ENCODE measurements around the gene BABAM2.
A peak's percentile ranks its signal among the peaks of the same experiment; 100 is the strongest.
"Not testable (repeated sequence)": the region's sequence is repeated elsewhere in the genome, so short reads cannot be mapped to it uniquely, and the experiment has no call there.

Gene BABAM2

GRCh38 chr2:28250006-28250405, 359.5 kb downstream of the BABAM2 start:
- DNase-seq (ENCODE audit: low read depth in 2 of 2) = peak; percentile 54 to 60

GRCh38 chr2:28251337-28251736, 360.8 kb downstream of the BABAM2 start:
- no peak for DNase-seq (ENCODE audit: low read depth in 2 of 2)

- no peak for DNase-seq (ENCODE audit: low read depth in 2 of 2)
These were observed 361.8 kb downstream of the BABAM2 start for GRCh38 chr2:28252311-28252710.

GRCh38 chr2:28253543-28253942, 363.0 kb downstream of the BABAM2 start:
- DNase-seq (ENCODE audit: low read depth in 2 of 2) = no peak

GRCh38 chr2:28255231-28255630, 364.7 kb downstream of the BABAM2 start:
- not testable (repeated sequence) for DNase-seq (ENCODE audit: low read depth in 2 of 2)

- DNase-seq (ENCODE audit: low read depth in 2 of 2) = no peak
These were observed 366.7 kb downstream of the BABAM2 start for GRCh38 chr2:28257182-28257581.

GRCh38 chr2:28259226-28259625, 368.7 kb downstream of the BABAM2 start:
- not testable (repeated sequence) for DNase-seq (ENCODE audit: low read depth in 2 of 2)

- no peak for DNase-seq (ENCODE audit: low read depth in 2 of 2)
These were observed 373.2 kb downstream of the BABAM2 start for GRCh38 chr2:28263690-28264089.

GRCh38 chr2:28267282-28267681, 376.8 kb downstream of the BABAM2 start:
- DNase-seq (ENCODE audit: low read depth in 2 of 2) = no peak

GRCh38 chr2:28268386-28268785, 377.9 kb downstream of the BABAM2 start:
- no peak for DNase-seq (ENCODE audit: low read depth in 2 of 2)

- no peak for DNase-seq (ENCODE audit: low read depth in 2 of 2)
These were observed 378.7 kb downstream of the BABAM2 start for GRCh38 chr2:28269019-28269784.

- no peak for DNase-seq (ENCODE audit: low read depth in 2 of 2)
These were observed 380.1 kb downstream of the BABAM2 start for GRCh38 chr2:28270456-28271152.

- no peak for DNase-seq (ENCODE audit: low read depth in 2 of 2)
These were observed 380.8 kb downstream of the BABAM2 start for GRCh38 chr2:28271231-28271918.

GRCh38 chr2:28271919-28272250, 381.4 kb downstream of the BABAM2 start:
- DNase-seq (ENCODE audit: low read depth in 2 of 2) = no peak

GRCh38 chr2:28273751-28274150, 383.2 kb downstream of the BABAM2 start:
- no peak for DNase-seq (ENCODE audit: low read depth in 2 of 2)

- DNase-seq (ENCODE audit: low read depth in 2 of 2) = peak; percentile 76 to 79
These were observed 384.6 kb downstream of the BABAM2 start for GRCh38 chr2:28274911-28275685.

GRCh38 chr2:28276076-28276618, 385.6 kb downstream of the BABAM2 start:
- peak; percentile 97 to 98 for DNase-seq (ENCODE audit: low read depth in 2 of 2)

- no peak for DNase-seq (ENCODE audit: low read depth in 2 of 2)
These were observed 386.3 kb downstream of the BABAM2 start for GRCh38 chr2:28276807-28277206.

- no peak for DNase-seq (ENCODE audit: low read depth in 2 of 2)
These were observed 386.9 kb downstream of the BABAM2 start for GRCh38 chr2:28277466-28277865.

GRCh38 chr2:28279371-28279770, 388.8 kb downstream of the BABAM2 start:
- DNase-seq (ENCODE audit: low read depth in 2 of 2) = no peak

GRCh38 chr2:28280619-28281018, 390.1 kb downstream of the BABAM2 start:
- no peak for DNase-seq (ENCODE audit: low read depth in 2 of 2)

GRCh38 chr2:28281739-28282138, 391.2 kb downstream of the BABAM2 start:
- no peak for DNase-seq (ENCODE audit: low read depth in 2 of 2)
